8988T (cell line): ENCODE data around the gene DOLK.

ENCODE experiments used
- DNase-seq: peaks from one replicate; pipeline ENCODE4 v3.0.0; 2011

DOLK gene

GRCh38 chr9:128929560-128929959 is 17.8 kb downstream of the DOLK start:
- DNase-seq = no peak

GRCh38 chr9:128928624-128929023 is 18.8 kb downstream of the DOLK start:
- no peak for DNase-seq

- DNase-seq = peak; percentile 77
Observed at GRCh38 chr9:128927731-128928411, 19.5 kb downstream of the DOLK start.

DNA sequence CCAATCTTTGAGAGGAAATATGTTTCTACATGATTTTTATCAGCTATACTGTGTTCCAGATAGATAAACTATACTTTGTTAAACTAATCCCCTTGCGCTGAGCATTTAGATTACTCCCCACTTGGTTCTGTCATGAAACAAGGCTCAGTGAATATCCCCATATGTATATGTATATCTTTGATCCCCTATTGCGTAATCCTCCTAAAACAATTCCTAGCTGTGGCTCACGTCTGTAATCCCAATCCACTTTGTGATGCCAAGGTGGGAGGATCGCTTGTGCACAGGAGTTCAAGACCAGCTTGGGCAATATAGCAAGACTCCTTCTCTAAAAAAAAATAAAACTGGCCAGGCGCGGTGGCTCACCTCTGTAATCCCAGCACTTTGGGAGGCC is 23.9 kb downstream of the DOLK start:
- DNase-seq = no peak

DNA sequence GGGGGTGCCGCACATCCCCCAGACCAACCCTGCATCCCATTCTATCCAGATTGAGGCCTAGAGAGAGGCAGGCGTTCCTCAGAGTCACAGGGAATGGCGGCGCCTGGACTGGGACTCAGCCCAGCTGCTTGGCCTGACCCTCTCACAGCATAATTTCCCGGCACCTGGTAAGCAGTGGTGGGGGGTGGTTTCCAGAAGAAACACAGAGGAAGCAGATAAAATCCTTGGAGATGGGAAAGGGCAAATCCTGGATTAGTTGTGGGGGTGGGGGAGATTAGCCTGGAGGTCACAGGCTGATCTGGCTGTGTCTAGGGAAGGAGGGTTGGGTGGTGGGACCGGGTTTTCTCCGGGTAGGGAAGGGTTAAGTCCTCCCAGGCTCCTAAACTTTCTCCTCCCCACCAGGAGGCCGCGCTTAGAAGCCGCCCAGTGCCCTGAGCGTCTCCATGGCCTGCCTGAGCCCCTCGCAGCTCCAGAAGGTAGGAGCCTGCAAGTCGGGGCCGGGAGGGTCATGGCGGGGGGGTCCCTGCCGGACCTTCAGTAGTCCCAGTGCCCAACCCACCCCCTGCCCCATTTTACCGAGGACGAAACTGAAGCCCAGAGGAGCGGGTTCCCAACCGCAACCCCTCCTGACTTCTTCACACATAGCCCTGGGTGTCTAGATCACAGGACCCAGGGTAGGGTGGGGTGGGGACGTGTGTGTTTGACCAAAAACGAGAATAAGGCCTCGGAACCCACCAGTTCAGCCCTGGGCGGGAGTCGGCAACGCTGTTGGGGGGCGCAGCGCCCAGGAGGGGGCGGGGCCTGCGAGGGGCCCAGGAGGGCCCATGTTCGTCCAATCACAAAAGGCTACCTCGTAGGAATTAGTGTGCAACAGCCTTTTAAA is 25.3 kb downstream of the DOLK start:
- no peak for DNase-seq

DNA sequence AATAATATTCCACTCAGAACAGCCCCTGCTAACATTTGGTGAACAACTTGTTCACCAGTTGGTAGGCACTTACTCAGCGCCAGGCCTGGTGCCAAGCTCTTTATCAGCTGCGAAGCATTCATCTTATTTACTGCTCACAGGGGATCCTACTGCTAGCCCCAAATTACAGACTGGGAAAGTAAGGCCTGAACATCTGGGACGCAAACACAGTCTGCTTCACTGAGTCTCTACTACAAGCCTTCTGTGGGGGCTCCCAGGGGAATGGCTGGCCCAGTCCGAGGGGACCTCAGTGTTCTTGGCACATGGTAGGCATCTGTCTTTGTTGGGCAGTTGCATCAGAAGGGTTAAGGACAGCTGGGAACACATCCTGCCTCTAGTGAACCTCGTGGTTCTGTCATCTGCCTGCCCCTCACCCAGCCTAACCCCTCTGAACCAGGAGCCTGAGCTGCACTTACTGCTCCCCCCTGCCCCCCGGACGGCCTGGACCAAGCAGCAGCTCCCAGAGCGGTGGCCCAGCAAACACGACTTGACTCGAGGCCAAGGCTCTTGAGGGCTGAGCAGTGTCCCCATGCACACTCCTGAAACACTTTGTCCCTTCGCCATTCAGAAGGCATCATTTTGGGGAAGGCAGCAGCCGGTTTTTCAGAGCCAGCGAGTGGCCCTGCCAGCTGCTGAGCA is 26.9 kb downstream of the DOLK start, which contains the start of gene PHYHD1:
TSS of gene PHYHD1 (plus strand) at position 602 of the 678 bp plus-strand sequence. CDS start 1,342 bp downstream, outside the sequence.
- DNase-seq = no peak

- DNase-seq = no peak
Observed at GRCh38 chr9:128919402-128920089, 27.9 kb downstream of the DOLK start.

DNA sequence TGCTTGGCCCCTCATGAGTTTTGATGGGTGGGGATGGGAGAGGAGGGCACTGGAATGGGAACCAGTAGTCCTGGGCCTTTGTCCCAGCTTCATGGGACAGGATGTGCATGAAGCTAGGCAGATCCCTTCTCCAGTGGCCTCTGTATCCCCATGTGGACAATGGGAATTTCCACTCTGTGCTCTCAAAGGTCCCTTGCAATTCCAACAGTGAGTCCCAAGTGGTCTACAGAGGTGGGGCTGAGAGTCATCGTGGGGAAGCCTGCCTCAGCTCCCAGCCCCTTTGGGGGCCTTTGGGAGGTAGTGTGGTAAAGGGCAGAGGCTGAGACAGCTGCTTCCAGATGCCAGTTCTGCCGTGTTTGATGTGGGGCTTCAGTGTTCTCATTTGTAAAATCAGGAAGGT is 28.5 kb downstream of the DOLK start:
- peak; percentile 4 for DNase-seq

GRCh38 chr9:128917151-128917849 is 30.1 kb downstream of the DOLK start:
- DNase-seq = no peak

- no peak for DNase-seq
Observed at GRCh38 chr9:128916745-128917144, 30.7 kb downstream of the DOLK start.

- DNase-seq = no peak
Observed at GRCh38 chr9:128916204-128916603, 31.2 kb downstream of the DOLK start.

DNA sequence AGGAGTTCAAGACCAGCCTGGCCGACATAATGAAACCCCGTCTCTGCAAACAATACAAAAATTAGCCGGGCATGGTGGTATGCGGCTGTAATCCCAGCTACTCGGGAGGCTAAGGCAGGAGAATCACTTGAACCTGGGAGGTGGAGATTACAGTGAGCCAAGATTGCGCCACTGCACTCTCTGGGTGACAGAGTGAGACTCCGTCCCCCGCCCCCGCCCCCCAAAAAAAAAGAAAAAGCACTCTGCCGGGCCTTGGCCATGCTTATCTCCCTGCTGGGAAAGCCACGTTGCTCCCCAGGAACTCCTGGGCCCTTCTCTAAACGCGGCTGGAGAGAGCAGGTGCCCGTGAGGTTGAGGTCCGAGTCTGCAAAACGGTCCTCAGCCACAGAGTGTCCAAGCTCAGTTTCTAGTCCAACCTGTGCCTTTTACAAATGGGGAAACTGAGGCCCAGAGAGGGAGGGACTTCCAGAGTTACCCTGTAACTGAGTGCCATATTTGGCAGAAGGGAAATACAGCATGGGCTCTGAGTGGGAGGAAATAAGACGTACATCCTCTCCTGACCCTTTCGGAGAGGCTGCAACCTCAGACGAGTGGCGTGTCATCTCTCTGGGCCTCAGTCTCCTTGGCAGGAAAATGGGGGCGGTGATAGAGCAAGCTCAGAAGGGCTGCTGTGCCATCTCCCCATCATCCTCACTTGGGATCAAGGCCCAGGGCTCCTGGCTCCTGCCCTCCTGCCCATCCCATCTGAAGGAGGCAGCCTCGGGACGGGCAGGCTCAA is 33.2 kb downstream of the DOLK start:
- DNase-seq = no peak

DNA sequence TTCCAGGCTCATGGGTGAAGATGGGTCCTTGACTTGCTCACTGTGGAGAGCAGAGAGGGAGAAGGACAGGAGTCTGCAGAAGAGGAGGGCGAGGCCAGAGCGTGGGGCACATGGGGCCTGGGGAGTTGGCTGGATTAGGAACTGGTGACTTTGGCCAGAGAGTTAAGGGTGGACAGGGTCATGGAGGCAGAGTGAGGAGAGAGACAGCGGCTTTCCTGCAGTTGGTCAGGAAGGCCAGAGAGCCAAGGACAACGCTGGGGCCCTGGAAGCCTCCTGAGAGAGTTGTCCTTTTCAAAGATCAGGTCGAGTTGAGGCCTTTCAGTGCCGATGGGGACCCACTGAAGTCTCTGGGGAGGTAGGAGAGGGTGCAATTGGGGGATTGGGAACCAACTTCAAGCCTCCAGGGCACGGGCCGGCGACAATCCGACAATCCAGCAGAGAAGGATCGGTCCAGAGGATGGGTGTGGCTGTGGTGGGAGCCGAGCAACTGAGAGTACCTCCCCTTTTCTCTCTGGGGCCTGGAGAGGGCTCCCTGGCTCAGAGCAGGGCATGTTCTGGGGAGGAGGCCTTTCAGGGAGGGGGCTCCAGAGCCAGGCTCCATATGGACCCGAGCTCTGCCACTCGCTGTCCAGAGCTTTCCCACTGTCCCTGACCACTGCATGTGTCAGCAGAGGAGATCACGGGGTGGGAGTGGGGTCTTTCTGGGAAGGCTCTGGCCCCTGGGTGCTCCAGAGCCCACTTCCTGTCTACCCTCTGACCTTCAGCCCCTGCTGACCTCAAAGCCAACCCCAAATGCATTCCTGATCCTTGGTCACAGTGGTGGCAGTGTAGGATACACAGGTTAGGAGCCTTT is 34.1 kb downstream of the DOLK start:
- DNase-seq = no peak

DNA sequence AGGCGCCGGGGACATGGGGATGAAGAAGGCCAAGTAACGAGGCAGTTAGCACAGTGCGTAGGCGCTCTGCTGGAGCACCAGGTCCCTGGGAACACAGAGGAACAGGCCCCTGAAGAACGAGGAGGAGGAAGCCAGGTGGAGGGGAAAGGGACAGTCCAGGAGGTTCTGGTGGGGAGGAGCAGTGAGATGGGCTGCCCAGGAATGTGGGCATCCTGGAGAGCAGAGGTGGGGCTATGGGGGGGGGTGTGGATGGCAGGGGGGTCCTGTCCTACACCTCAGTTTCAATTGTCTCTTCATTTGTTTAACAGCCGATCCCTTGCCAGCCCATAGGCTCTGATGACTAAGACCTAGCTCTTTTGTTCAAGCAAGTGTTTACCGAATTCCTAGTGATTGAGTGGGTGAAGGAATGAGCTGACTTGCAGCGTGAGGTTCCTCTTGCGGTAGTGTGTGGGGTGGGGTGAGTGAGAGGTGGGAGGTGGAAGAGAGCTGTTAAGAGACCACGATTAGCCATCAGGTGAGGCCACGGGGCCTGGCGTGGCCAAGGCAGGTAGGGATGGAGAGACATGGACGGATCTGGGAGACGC is 35.0 kb downstream of the DOLK start:
- DNase-seq = peak; percentile 80

DNA sequence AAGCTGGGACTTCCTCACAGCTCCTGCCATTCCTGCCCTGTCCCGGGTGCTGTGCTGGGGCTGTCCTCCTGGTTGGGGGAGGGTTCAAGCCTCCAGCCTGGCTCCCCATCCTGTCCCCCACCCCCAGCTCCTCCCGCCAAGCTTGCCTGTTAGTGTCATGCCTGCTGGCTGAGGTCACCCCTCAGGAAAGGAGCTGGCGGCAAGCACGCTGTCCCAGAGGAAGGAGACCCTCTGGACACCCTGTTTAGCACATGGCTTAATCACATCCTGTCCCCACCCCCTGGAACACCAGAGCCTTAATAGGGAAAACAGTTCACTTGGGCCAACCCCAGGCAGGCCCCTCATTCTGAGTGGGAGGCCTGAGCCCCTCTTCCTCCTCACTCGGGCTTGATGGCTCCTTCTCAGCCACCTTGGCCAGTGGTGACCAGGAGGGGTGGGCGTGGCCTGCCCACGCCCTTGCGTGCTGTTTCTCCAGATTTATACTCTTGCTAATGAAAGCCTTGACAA is 35.8 kb downstream of the DOLK start:
- DNase-seq = peak; percentile 79

DNA sequence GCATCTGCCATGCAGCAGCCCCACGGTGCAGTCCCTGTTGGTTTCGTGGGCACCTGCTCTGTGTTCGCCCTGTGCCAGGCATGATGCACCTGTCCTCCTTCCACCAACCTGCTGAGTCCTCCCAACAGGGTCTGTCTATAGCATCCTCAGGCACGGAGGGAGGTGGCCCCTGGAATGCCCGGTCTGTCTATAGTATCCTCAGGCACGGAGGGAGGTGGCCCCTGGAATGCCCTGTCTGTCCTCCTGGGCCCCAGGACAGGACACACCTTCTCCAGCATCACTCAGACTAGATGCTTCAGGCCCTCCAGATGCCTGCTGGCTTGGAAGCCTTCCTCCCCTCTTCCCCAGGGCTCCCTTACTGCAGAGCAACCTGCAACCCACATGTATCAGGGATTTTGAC is 36.5 kb downstream of the DOLK start:
- no peak for DNase-seq

GRCh38 chr9:128909859-128910258 is 37.5 kb downstream of the DOLK start:
- DNase-seq = peak; percentile 5

- DNase-seq = peak; percentile 4
Observed at GRCh38 chr9:128908372-128908771, 39.0 kb downstream of the DOLK start.

GRCh38 chr9:128906741-128907140 is 40.7 kb downstream of the DOLK start:
- no peak for DNase-seq

DNA sequence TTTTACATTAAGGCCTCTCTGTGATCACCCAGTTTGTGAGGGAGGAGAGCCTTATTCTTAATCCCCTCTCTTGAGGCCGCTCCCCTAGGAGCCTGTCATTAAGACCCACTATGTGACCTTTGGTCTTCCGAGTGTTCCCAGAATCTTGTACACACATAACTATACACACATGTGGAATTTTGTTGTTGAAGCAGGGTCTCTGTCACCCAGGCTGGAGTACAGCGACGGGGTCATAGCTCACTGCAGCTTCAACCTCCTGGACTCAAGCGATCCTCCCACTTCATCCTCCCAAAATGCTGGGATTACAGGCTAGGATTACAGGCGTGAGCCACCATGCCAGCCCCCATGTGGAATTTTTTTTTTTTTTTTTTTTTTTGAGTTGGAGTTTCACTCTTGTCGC is 41.4 kb downstream of the DOLK start:
- no peak for DNase-seq
